Osteoblast (primary cell): ENCODE results near the gene KRT15. TPM values are rescaled to one million over a fixed set of nuclear protein-coding genes. Genes with fewer than 3 reads are reported as not detected.

Experiments
- DNase-seq: peaks from one replicate; pipeline ENCODE4 v3.0.0; 2011; ENCODE audit warnings: low spot score, mixed read lengths; ENCODE audit not compliant: insufficient read length; ENCODE audit errors: missing footprints
- H2AFZ ChIP-seq: 2 replicates; pipeline ENCODE4 v1.6.0; 2011; ENCODE audit warnings: mild to moderate bottlenecking, low read length
- H3K27ac ChIP-seq: 2 replicates; pipeline ENCODE4 v1.5.1; 2011; ENCODE audit warnings: mild to moderate bottlenecking, low read depth, low read length, moderate library complexity
- H3K27me3 ChIP-seq: 2 replicates; pipeline ENCODE4 v1.6.0; 2012; ENCODE audit warnings: mild to moderate bottlenecking, control low read depth, inconsistent platforms, low read length, moderate library complexity; ENCODE audit not compliant: insufficient read depth
- H3K36me3 ChIP-seq: 2 replicates; pipeline ENCODE4 v1.5.1; 2011; ENCODE audit warnings: mild to moderate bottlenecking, low read length, control low read depth, moderate library complexity; ENCODE audit not compliant: insufficient read depth
- H3K4me1 ChIP-seq: 2 replicates; pipeline ENCODE4 v1.5.1; 2011; ENCODE audit warnings: mild to moderate bottlenecking, low read length, control low read depth, moderate library complexity; ENCODE audit not compliant: insufficient read depth
- H3K4me2 ChIP-seq: 2 replicates; pipeline ENCODE4 v1.6.0; 2011; ENCODE audit warnings: mild to moderate bottlenecking, low read length; ENCODE audit not compliant: insufficient read depth
- H3K4me3 ChIP-seq: fragments of 200-600 bp; sonication (generic); 3 replicates; pipeline ENCODE4 v1.5.1; 2012; ENCODE audit warnings: mild to moderate bottlenecking, low read length, inconsistent platforms; ENCODE audit not compliant: insufficient read depth
- H3K79me2 ChIP-seq: 2 replicates; pipeline ENCODE4 v1.6.0; 2012; ENCODE audit warnings: mild to moderate bottlenecking, low read length, control low read depth, inconsistent platforms; ENCODE audit not compliant: insufficient read depth
- H3K9me3 ChIP-seq: 2 replicates; pipeline ENCODE4 v1.5.1; 2011; ENCODE audit warnings: low read depth, low read length, control low read depth
- H4K20me1 ChIP-seq: 2 replicates; pipeline ENCODE4 v1.6.0; 2012; ENCODE audit warnings: mild to moderate bottlenecking, low read length, control low read depth; ENCODE audit not compliant: insufficient read depth
- total RNA-seq: library from RNA; depleted of rRNA; stranded (reverse); fragments of >200 nt; gene quantifications from 2 replicates; pipeline ENCODE4 v1.2.3, GENCODE V29; 2012
- TF ChIP-seq, protein P1 (sequence below): IDR thresholded peaks from 2 replicates; pipeline ENCODE4 v1.5.1; 2011; ENCODE audit warnings: mild to moderate bottlenecking, low read depth, low read length, moderate library complexity; ENCODE audit errors: extremely low read depth

KRT15 gene
- total RNA-seq, 1 donor: 0.72 TPM

DNA sequence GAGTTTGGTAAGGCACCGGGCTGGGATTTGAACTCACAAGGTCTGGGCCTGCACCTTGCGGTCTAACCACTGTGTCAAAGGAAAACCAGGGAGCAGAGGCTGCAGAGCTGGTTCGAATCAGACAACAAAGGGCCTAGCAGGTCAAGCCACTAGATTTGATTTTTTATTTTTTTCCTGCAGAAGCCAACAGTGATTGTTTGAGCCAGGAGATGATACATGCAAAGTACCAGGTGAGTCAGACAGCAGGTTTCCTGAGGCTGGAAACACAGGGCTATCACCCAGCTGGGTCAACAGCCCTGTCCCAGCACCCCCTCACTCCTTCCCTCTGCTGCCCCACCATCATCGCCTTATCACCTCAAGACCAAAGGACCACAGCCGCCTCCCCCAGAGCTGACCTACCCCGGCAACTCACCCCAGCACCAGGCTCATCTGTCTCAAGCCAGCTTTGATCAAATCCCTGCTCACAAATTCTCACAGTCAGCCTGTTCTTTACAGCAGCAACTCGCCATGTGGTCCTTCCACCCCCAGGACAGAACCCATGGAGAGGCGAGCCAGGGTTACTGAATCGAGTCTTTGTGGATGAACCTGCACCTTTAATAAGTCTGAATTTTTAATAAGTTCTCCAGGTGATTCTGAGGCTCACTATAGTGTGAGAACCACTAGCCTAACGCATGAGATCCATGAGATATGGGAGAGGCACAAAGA lies 22.4 kb upstream of the KRT15 start:
- Histone ChIP-seq H2AFZ (no peak overlapping the region), H3K4me1 (peaks cover 19% of the 10 kb centered on the region), H3K27ac (no peak overlapping the region), H4K20me1 (no peaks in the 10 kb centered on the region), H3K36me3 (no peaks in the 10 kb centered on the region), H3K4me2 (no peak overlapping the region), H3K79me2 (no peaks in the 10 kb centered on the region), H3K9me3 (no peaks in the 10 kb centered on the region), H3K27me3 (no peaks in the 10 kb centered on the region), H3K4me3 (no peak overlapping the region)
- TF ChIP-seq, protein P1, sequence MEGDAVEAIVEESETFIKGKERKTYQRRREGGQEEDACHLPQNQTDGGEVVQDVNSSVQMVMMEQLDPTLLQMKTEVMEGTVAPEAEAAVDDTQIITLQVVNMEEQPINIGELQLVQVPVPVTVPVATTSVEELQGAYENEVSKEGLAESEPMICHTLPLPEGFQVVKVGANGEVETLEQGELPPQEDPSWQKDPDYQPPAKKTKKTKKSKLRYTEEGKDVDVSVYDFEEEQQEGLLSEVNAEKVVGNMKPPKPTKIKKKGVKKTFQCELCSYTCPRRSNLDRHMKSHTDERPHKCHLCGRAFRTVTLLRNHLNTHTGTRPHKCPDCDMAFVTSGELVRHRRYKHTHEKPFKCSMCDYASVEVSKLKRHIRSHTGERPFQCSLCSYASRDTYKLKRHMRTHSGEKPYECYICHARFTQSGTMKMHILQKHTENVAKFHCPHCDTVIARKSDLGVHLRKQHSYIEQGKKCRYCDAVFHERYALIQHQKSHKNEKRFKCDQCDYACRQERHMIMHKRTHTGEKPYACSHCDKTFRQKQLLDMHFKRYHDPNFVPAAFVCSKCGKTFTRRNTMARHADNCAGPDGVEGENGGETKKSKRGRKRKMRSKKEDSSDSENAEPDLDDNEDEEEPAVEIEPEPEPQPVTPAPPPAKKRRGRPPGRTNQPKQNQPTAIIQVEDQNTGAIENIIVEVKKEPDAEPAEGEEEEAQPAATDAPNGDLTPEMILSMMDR: no peak
- no peak for DNase-seq

DNA sequence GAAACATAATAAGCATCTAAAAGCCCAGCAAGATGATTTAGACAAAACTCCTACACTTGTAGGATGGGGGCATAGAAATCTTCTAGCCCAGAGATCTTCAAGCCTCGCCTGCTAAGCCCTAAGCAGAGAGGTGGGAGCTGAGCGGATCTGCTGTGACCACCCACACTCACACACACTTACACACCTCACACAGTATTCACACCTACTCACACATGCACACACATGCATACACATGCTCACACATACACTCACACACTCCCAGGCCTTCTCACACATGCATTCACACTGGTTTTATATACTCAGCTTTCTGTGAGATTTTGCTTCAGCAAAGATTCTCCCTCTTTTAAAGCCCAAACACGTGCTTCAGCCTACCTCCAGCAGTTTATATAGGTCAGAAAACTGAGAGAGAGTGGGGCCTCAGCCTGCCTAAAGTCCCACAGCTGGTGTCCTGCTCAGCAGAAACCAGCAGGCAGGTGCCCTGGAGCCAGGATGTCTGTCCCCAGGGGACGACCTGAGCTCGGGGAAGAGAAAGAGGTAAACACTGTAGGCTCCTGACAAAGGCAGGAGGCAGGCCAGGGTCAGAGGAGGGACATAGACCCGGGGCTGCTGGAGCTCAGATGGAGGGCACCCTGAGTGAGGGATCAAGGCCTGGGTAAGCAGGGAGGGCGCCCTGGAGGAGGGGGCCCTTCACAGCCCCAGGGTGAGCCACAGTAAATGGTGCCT lies 21.4 kb upstream of the KRT15 start:
- TF ChIP-seq, protein P1: no peak
- Histone ChIP-seq H3K4me2 (no peak overlapping the region), H3K36me3 (no peaks in the 10 kb centered on the region), H3K4me1 (peaks cover 19% of the 10 kb centered on the region), H3K9me3 (no peaks in the 10 kb centered on the region), H2AFZ (no peak overlapping the region), H3K27ac (no peak overlapping the region), H3K79me2 (no peaks in the 10 kb centered on the region), H4K20me1 (no peaks in the 10 kb centered on the region), H3K4me3 (no peak overlapping the region), H3K27me3 (no peaks in the 10 kb centered on the region)
- no peak for DNase-seq

DNA sequence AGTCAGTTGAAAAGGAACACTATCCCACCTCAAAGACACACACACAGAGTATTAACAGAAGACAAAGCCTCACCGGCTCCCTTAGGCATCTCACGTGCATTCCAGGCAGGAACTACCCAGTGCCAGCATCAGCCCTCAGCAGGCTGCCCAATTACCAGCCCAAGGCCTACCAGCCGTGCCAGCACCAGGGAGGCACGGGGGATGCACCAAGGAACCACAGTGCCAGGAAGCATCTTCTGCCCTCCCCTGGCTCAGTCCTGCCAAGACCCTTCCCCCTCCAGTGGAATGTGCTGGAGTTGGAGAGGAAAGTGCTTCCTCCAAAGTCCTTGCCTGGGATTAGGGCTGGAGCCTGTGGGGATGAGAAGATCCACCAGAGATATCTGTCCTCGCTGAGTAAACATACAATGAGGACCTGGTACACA lies 20.4 kb upstream of the KRT15 start:
- TF ChIP-seq, protein P1: no peak
- H3K4me2 ChIP-seq: peak overlapping the region; percentile 33
- H3K9me3 ChIP-seq: no peaks in the 10 kb centered on the region
- H3K27me3 ChIP-seq: no peaks in the 10 kb centered on the region
- peak; percentile 49 for DNase-seq
- peak overlapping the region; percentile 75 for H2AFZ ChIP-seq
- peak overlapping the region; percentile 40 for H3K27ac ChIP-seq
- no peaks in the 10 kb centered on the region for H3K36me3 ChIP-seq
- H3K4me1 ChIP-seq: peaks cover 19% of the 10 kb centered on the region
- no peak overlapping the region for H3K4me3 ChIP-seq
- H4K20me1 ChIP-seq: no peaks in the 10 kb centered on the region
- no peaks in the 10 kb centered on the region for H3K79me2 ChIP-seq

DNA sequence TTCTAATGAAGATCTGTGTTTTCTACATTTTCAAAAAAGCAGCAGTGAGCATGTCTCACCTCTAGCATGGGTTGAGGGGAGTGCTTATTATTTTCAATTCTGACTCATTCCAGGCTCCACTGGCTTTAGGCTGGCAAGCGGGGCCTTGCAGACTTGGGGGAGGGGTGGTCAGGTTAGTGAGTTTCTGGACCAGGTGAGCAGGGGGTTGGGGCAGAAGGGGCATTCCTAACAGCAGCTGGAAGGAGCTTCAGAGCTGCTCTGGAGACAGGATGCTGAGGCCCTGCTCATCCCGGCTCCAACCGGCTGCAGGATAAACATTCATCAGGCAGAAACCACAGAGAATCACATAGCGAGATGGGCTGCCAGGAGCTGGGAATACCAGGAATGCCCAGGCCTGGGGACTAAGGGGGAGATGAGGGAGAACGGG lies 19.9 kb upstream of the KRT15 start:
- peak overlapping the region; percentile 40 for H3K27ac ChIP-seq
- no peaks in the 10 kb centered on the region for H4K20me1 ChIP-seq
- no peaks in the 10 kb centered on the region for H3K79me2 ChIP-seq
- no peaks in the 10 kb centered on the region for H3K36me3 ChIP-seq
- peak overlapping the region; percentile 75 for H2AFZ ChIP-seq
- H3K4me1 ChIP-seq: peaks cover 19% of the 10 kb centered on the region
- no peak overlapping the region for H3K4me3 ChIP-seq
- no peaks in the 10 kb centered on the region for H3K9me3 ChIP-seq
- H3K27me3 ChIP-seq: no peaks in the 10 kb centered on the region
- TF ChIP-seq, protein P1: no peak
- H3K4me2 ChIP-seq: peak overlapping the region; percentile 33
- DNase-seq: peak; percentile 74
